GM23338 (cell line): ENCODE measurements around the gene RNF223. TPM values are rescaled to one million over a fixed set of nuclear protein-coding genes. Genes with fewer than 3 reads are reported as not detected.

Experiments used
- CREB1 ChIP-seq: fragments of 250-450 bp; sonication (Bioruptor Pico); IDR thresholded peaks from 2 replicates; pipeline ENCODE4 v1.5.0; 2020; ENCODE audit warnings: low read depth, mild to moderate bottlenecking, moderate library complexity
- EZH2phosphoT487 ChIP-seq: fragments of 200-600 bp; sonication (generic); IDR thresholded peaks from one replicate; pipeline ENCODE4 v1.8.1; 2018; ENCODE audit warnings: antibody characterized with exemption; ENCODE audit not compliant: unreplicated experiment
- JUNB ChIP-seq: IDR thresholded peaks from one replicate; pipeline ENCODE4 v1.6.1; 2016; ENCODE audit warnings: antibody characterized with exemption; ENCODE audit not compliant: unreplicated experiment
- NANOG ChIP-seq: IDR thresholded peaks from 2 replicates; pipeline ENCODE4 v1.6.1; 2016; ENCODE audit warnings: antibody characterized with exemption, borderline replicate concordance
- REST ChIP-seq: IDR thresholded peaks from one replicate; pipeline ENCODE4 v1.6.1; 2018; ENCODE audit warnings: antibody characterized with exemption; ENCODE audit not compliant: unreplicated experiment
- STAT1 ChIP-seq: IDR thresholded peaks from one replicate; pipeline ENCODE4 v1.6.1; 2016; ENCODE audit warnings: antibody characterized with exemption; ENCODE audit not compliant: unreplicated experiment
- ZNF114 ChIP-seq: fragments of 250-450 bp; sonication (Bioruptor Pico); IDR thresholded peaks from 2 replicates; pipeline ENCODE4 v1.5.0; 2020; ENCODE audit warnings: mild to moderate bottlenecking, moderate library complexity
- ZNF331 ChIP-seq: fragments of 250-450 bp; sonication (Bioruptor Pico); IDR thresholded peaks from 2 replicates; pipeline ENCODE4 v1.5.0; 2020; ENCODE audit warnings: low read depth, mild to moderate bottlenecking, moderate library complexity
- ZNF462 ChIP-seq: fragments of 250-450 bp; sonication (Bioruptor Pico); IDR thresholded peaks from 2 replicates; pipeline ENCODE4 v1.5.0; 2020; ENCODE audit warnings: mild to moderate bottlenecking, moderate library complexity
- polyA plus RNA-seq: library from polyadenylated mRNA; unstranded; fragments of >200 nt; fragmentation: Nextera tagmentation; extraction: Ambion mirVana; gene quantifications from 2 replicates; pipeline ENCODE4 v1.2.1, GENCODE V29; 2016
- total RNA-seq: library from RNA; depleted of rRNA; stranded (reverse); fragments of >200 nt; shearing (Covaris generic); gene quantifications from 2 replicates; pipeline ENCODE4 v1.2.3, GENCODE V29; 2014

RNF223 gene
- total and polyA plus RNA-seq, 2 experiments from 2014 or later: not detected

GRCh38 chr1:1089731-1090423, 15.8 kb upstream of the RNF223 start (continued):
- TF ChIP-seq ZNF462 (CRISPR knock-in tag): no peak
- no peak for TF ChIP-seq CREB1 (CRISPR knock-in tag)
- no peak for TF ChIP-seq ZNF331 (CRISPR knock-in tag)
- TF ChIP-seq ZNF114: no peak
- TF ChIP-seq EZH2phosphoT487: no peak
- TF ChIP-seq NANOG: no peak
- TF ChIP-seq STAT1: no peak
- TF ChIP-seq REST: no peak
- no peak for TF ChIP-seq JUNB
